ENCODE results near the gene XRCC3. TPM values are rescaled to one million over a fixed set of nuclear protein-coding genes. Genes with fewer than 3 reads are reported as not detected.

XRCC3 gene
- total RNA-seq, result 10 to 100 TPM; 10.3 to 12.6 TPM
- polyA plus RNA-seq, result 1 to 10 TPM; 2.2 to 3.2 TPM

- DNase-seq, result peak; percentile 100
- intact Hi-C loops (cut with micrococcal nuclease), result loop anchor here (1.0 to 5.0 kb wide), 4 partner anchors 86 to 1307 kb away; partner anchors contain the start of genes BAG5, CDCA4, COA8 and KLC1
- POLR2A ChIA-PET (ENCODE audit: partially characterized antibody), result interaction anchor here (1.0 to 1.7 kb wide), 11 partner anchors 9 to 381 kb away, joined by 3 to 7 read pairs (median 4); partner anchors contain the start of genes BAG5, COA8 and EIF5
- Histone ChIP-seq H3K27ac (ENCODE audit: low read depth, low read length) (peak within 1 kb of the TSS; percentile 49), H3K4me1 (ENCODE audit: insufficient read depth, low read length) (peaks cover 21% of the 10 kb centered on the region), H3K4me3 (ENCODE audit: low read length in 2 of 2) (peak within 1 kb of the TSS; percentile 12 to 60), H3K27me3 (ENCODE audit: insufficient read depth, low read length) (no peaks in the 10 kb centered on the region), H3K36me3 (ENCODE audit: insufficient read depth, low read length) (no peaks in the 10 kb centered on the region), H3K9me3 (ENCODE audit: control insufficient read depth in 1 of 2, low read length in 2 of 2) (no peaks in the 10 kb centered on the region)
- Mint-ChIP-seq H3K4me3 (peak within 1 kb of the TSS; percentile 89 to 95 (median 93)), H3K36me3 (peaks cover 0 to 3% of the 10 kb centered on the region in 2 donors), H3K9me3 (peaks cover 0 to 2% (median 0%) of the 10 kb centered on the region in 8 donors), H3K27me3 (no peaks in the 10 kb centered on the region), H3K27ac (peak within 1 kb of the TSS; percentile 86 to 98 (median 93)), H3K4me1 (peaks cover 17 to 72% (median 40%) of the 10 kb centered on the region in 4 donors)
- CTCF ChIA-PET (ENCODE audit: partially characterized antibody), result no interaction called here
Measured at GRCh38 chr14:103715052-103716000, at the start of gene XRCC3, which contains the start of gene ZFYVE21. Gene XRCC3, minus strand, starts transcription at chr14:103715451. Its CDS starts 4,364 bp downstream, at chr14:103711087. Gene ZFYVE21, plus strand, starts transcription at chr14:103715810. Its CDS starts 32 bp downstream, at chr14:103715842.

DNA sequence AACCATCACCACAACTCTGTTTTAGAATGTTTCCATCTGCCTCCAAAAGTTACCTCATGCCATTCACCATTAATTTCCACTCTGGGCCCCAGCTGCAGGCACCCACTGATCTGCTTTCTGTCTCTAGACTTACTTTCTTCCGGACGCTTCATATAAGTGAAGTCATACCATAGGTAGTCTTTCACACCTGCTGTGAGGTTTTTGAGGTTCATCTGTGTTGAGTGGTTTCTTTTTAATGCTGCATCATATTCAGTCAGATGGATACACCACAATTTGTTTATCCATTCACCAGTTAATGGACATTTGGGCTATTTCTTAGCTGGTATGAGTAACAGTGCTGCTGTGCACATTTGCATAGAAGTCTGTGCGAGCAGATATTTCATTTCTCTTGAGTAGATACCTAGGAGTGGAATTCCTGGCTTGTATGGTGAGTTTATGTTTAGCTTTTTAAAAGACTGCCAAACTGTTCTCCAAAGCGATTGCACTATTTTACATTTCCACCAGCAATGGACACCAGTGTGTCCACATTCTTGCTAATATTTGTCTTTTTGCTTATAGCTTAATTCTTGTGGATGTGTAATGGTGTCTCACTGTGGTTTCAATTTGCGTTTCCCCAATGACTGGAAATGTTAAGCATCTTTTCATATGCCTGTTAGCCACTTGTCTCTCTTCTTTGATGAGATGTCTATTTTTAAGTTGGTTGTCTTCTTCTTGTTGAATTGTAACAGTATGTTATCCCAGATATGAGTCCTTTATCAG lies 48.7 kb upstream of the XRCC3 start:
- CTCF ChIA-PET (ENCODE audit: partially characterized antibody), result no interaction called here
- Histone ChIP-seq H3K4me3 (ENCODE audit: low read length in 2 of 2) (no peak overlapping the region), H3K27me3 (ENCODE audit: insufficient read depth, low read length) (no peaks in the 10 kb centered on the region), H3K36me3 (ENCODE audit: insufficient read depth, low read length) (no peaks in the 10 kb centered on the region), H3K9me3 (ENCODE audit: control insufficient read depth in 1 of 2, low read length in 2 of 2) (no peaks in the 10 kb centered on the region), H3K27ac (ENCODE audit: low read depth, low read length) (no peak overlapping the region), H3K4me1 (ENCODE audit: insufficient read depth, low read length) (no peaks in the 10 kb centered on the region)
- intact Hi-C loops (cut with micrococcal nuclease), result no loop called here
- H3K27me3 Mint-ChIP-seq, result no peaks in the 10 kb centered on the region
- peaks cover 0 to 2% (median 0%) of the 10 kb centered on the region in 4 donors for H3K4me1 Mint-ChIP-seq
- H3K9me3 Mint-ChIP-seq, result no peaks in the 10 kb centered on the region
- DNase-seq, result no peak
- H3K27ac Mint-ChIP-seq, result peak overlapping the region in 2 of 7 donors; percentile 15 to 42
- H3K4me3 Mint-ChIP-seq, result no peak overlapping the region
- POLR2A ChIA-PET (ENCODE audit: partially characterized antibody), result no interaction called here
- H3K36me3 Mint-ChIP-seq, result peaks cover 7 to 9% of the 10 kb centered on the region in 2 donors

DNA sequence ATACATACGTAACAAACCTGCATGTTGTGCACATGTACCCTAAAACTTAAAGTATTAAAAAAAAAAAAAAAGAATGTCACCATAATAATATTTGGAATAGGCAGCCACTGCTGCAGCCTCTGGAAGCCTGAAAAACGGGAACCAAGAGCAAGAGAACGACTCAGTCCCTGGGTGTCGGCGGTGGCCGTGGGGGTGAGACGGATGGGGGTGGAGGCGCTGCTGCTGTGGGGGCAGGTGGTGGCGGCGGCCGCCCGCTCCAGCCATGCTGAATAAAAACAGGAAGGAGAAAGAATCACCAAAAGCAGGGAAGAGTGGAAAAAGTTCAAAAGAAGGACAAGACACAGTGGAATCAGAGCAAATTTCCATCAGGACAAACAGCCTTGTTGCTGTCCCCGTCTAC lies 47.3 kb upstream of the XRCC3 start:
- Histone ChIP-seq H3K4me3 (ENCODE audit: low read length in 2 of 2) (no peak overlapping the region), H3K4me1 (ENCODE audit: insufficient read depth, low read length) (no peaks in the 10 kb centered on the region), H3K27me3 (ENCODE audit: insufficient read depth, low read length) (no peaks in the 10 kb centered on the region), H3K9me3 (ENCODE audit: control insufficient read depth in 1 of 2, low read length in 2 of 2) (no peaks in the 10 kb centered on the region), H3K36me3 (ENCODE audit: insufficient read depth, low read length) (no peaks in the 10 kb centered on the region), H3K27ac (ENCODE audit: low read depth, low read length) (no peak overlapping the region)
- peaks cover 7 to 8% of the 10 kb centered on the region in 2 donors for H3K36me3 Mint-ChIP-seq
- ChIA-PET CTCF (ENCODE audit: partially characterized antibody) (no interaction called here), POLR2A (ENCODE audit: partially characterized antibody) (no interaction called here)
- H3K9me3 Mint-ChIP-seq, result no peaks in the 10 kb centered on the region
- H3K27ac Mint-ChIP-seq, result no peak overlapping the region
- intact Hi-C loops (cut with micrococcal nuclease), result no loop called here
- no peaks in the 10 kb centered on the region for H3K27me3 Mint-ChIP-seq
- no peak overlapping the region for H3K4me3 Mint-ChIP-seq
- no peak for DNase-seq
- peaks cover 0 to 2% (median 0%) of the 10 kb centered on the region in 4 donors for H3K4me1 Mint-ChIP-seq

DNA sequence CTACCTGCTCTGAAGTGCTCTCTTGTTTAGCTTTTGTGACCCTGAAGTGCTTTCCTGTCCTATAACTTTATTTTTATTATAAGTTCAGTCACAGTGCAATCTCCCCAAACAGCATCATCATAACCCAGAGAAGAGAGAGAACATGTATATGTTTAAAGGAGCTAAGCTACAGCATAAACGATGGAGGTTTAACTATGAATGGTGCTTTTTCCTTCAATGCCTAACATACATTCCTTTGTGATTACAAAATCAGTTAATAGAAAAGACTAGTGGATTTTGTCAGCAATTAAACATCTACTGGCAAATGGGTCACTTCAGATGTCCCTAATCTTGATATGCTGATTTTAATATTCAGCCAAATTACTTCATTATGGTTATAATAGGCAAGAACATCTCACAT lies 46.8 kb upstream of the XRCC3 start:
- no peak overlapping the region for H3K4me3 ChIP-seq (ENCODE audit: low read length in 2 of 2)
- H3K9me3 Mint-ChIP-seq, result no peaks in the 10 kb centered on the region
- ChIA-PET CTCF (ENCODE audit: partially characterized antibody) (no interaction called here), POLR2A (ENCODE audit: partially characterized antibody) (no interaction called here)
- peaks cover 5 to 7% of the 10 kb centered on the region in 2 donors for H3K36me3 Mint-ChIP-seq
- peaks cover 0 to 2% (median 0%) of the 10 kb centered on the region in 4 donors for H3K4me1 Mint-ChIP-seq
- no peak overlapping the region for H3K27ac Mint-ChIP-seq
- intact Hi-C loops (cut with micrococcal nuclease), result no loop called here
- no peak for DNase-seq
- no peak overlapping the region for H3K4me3 Mint-ChIP-seq
- no peaks in the 10 kb centered on the region for H3K9me3 ChIP-seq (ENCODE audit: control insufficient read depth in 1 of 2, low read length in 2 of 2)
- no peak overlapping the region for H3K27ac ChIP-seq (ENCODE audit: low read depth, low read length)
- H3K4me1 ChIP-seq (ENCODE audit: insufficient read depth, low read length), result no peaks in the 10 kb centered on the region
- H3K27me3 ChIP-seq (ENCODE audit: insufficient read depth, low read length), result no peaks in the 10 kb centered on the region
- no peaks in the 10 kb centered on the region for H3K27me3 Mint-ChIP-seq
- H3K36me3 ChIP-seq (ENCODE audit: insufficient read depth, low read length), result no peaks in the 10 kb centered on the region

DNA sequence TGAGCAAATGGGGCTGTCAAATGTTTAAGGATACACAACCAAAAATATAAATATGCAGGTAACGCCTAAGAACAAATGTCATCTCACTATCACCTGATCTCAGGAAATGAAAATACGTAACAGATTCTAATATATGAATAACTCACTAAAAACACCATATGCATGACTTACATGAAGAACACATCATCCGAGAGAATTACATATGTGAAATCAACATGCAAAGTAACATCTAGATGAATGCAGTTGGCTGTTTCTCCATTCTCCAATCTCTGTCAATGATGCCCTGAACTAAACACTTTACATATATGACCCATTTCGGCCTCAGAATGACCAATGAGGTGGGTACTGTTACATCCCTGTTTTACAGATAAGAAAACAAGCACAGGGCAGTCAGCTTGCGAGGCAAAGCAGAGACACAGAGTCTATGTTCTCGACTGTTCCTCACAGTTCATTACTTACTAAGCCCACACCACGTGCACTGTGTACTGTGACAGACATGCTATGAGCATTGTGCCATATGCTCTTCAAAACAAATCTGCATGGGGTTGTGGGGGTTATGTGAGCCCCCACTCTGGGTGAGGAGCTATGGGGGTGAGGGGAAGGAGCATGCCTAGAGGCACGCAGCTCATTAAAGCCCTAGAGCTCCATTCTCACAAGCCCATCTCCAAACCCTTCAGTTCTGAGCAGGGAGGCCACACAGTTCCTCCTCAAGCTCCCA lies 43.0 kb upstream of the XRCC3 start:
- H3K27me3 ChIP-seq (ENCODE audit: insufficient read depth, low read length), result no peaks in the 10 kb centered on the region
- H3K9me3 Mint-ChIP-seq, result no peaks in the 10 kb centered on the region
- H3K27ac ChIP-seq (ENCODE audit: low read depth, low read length), result no peak overlapping the region
- H3K36me3 ChIP-seq (ENCODE audit: insufficient read depth, low read length), result no peaks in the 10 kb centered on the region
- no peak for DNase-seq
- H3K27me3 Mint-ChIP-seq, result no peaks in the 10 kb centered on the region
- intact Hi-C loops (cut with micrococcal nuclease), result no loop called here
- H3K4me3 Mint-ChIP-seq, result no peak overlapping the region
- CTCF ChIA-PET (ENCODE audit: partially characterized antibody), result interaction anchor here (1.2 kb wide), 1 partner anchor 143 kb away, joined by 4 read pairs; no protein-coding TSS in a partner anchor
- POLR2A ChIA-PET (ENCODE audit: partially characterized antibody), result interaction anchor here (0.7 kb wide), 1 partner anchor 29 kb away, joined by 6 read pairs; no protein-coding TSS in a partner anchor
- peaks cover 3 to 4% of the 10 kb centered on the region in 2 donors for H3K36me3 Mint-ChIP-seq
- peak overlapping the region in 1 of 7 donors; percentile 47 for H3K27ac Mint-ChIP-seq
- no peak overlapping the region for H3K4me3 ChIP-seq (ENCODE audit: low read length in 2 of 2)
- H3K4me1 ChIP-seq (ENCODE audit: insufficient read depth, low read length), result no peaks in the 10 kb centered on the region
- no peaks in the 10 kb centered on the region for H3K9me3 ChIP-seq (ENCODE audit: control insufficient read depth in 1 of 2, low read length in 2 of 2)
- H3K4me1 Mint-ChIP-seq, result no peaks in the 10 kb centered on the region

- H3K4me1 Mint-ChIP-seq, result no peaks in the 10 kb centered on the region
- no peak for DNase-seq
- H3K36me3 ChIP-seq (ENCODE audit: insufficient read depth, low read length), result no peaks in the 10 kb centered on the region
- no peak overlapping the region for H3K4me3 ChIP-seq (ENCODE audit: low read length in 2 of 2)
- H3K27me3 Mint-ChIP-seq, result no peaks in the 10 kb centered on the region
- peaks cover 3 to 10% of the 10 kb centered on the region in 2 donors for H3K36me3 Mint-ChIP-seq
- no peak overlapping the region for H3K27ac ChIP-seq (ENCODE audit: low read depth, low read length)
- CTCF ChIA-PET (ENCODE audit: partially characterized antibody), result no interaction called here
- H3K4me1 ChIP-seq (ENCODE audit: insufficient read depth, low read length), result no peaks in the 10 kb centered on the region
- no peak overlapping the region for H3K4me3 Mint-ChIP-seq
- POLR2A ChIA-PET (ENCODE audit: partially characterized antibody), result no interaction called here
- H3K27me3 ChIP-seq (ENCODE audit: insufficient read depth, low read length), result no peaks in the 10 kb centered on the region
- no peak overlapping the region for H3K27ac Mint-ChIP-seq
- H3K9me3 Mint-ChIP-seq, result no peaks in the 10 kb centered on the region
- intact Hi-C loops (cut with micrococcal nuclease), result no loop called here
- no peaks in the 10 kb centered on the region for H3K9me3 ChIP-seq (ENCODE audit: control insufficient read depth in 1 of 2, low read length in 2 of 2)
Measured at GRCh38 chr14:103755060-103755459, 39.8 kb upstream of the XRCC3 start.
